Uterus (tissue), 4 donors: ENCODE measurements around the gene BIN2. TPM values are rescaled to one million over a fixed set of nuclear protein-coding genes. Genes with fewer than 3 reads are reported as not detected.

Experiments used
- DNase-seq, 2 donors: peaks; one replicate each; pipeline ENCODE4 v3.0.0-alpha.2; 2019 to 2020
- H3K27ac ChIP-seq, 2 donors: fragments of 200-600 bp; sonication (generic); 1 replicate in 1 of 2; 2 replicates in 1 of 2; pipeline ENCODE4 v1.5.1; 2016 to 2018
- H3K27me3 ChIP-seq, 2 donors: fragments of 200-600 bp; sonication (generic); one replicate each; pipeline ENCODE4 v1.5.1; 2018 to 2019; ENCODE audit warnings: control low read depth in 1 of 2
- H3K36me3 ChIP-seq, 2 donors: fragments of 200-600 bp; sonication (generic); one replicate each; pipeline ENCODE4 v1.5.1; 2019; ENCODE audit warnings: control low read depth in 1 of 2
- H3K4me1 ChIP-seq, 2 donors: fragments of 200-600 bp; sonication (generic); one replicate each; pipeline ENCODE4 v1.5.1; 2018 to 2019; ENCODE audit warnings: control low read depth in 1 of 2
- H3K4me3 ChIP-seq, 2 donors: fragments of 200-600 bp; sonication (generic); 1 replicate in 1 of 2; 2 replicates in 1 of 2; pipeline ENCODE4 v1.5.1; 2018 to 2019; ENCODE audit warnings: mild to moderate bottlenecking in 1 of 2
- H3K9me3 ChIP-seq, 2 donors: fragments of 200-600 bp; sonication (generic); one replicate each; pipeline ENCODE4 v1.5.1; 2019; ENCODE audit warnings: control low read depth in 1 of 2
- POLR2A ChIP-seq, 2 donors: fragments of 450-650 bp; IDR thresholded peaks; one replicate each; pipeline ENCODE4 v1.6.1; 2016; ENCODE audit warnings: antibody characterized with exemption in 2 of 2, mild to moderate bottlenecking in 1 of 2, moderate library complexity in 1 of 2
- intact Hi-C: fragments of 100-400 bp; cut with DNase I; formaldehyde crosslinking; loops from one replicate; pipeline ENCODE4 v1.15.1; 2023; ENCODE audit warnings: low total_unique reads
- total RNA-seq, 4 donors: library from RNA; depleted of rRNA in 3 of 4; stranded (reverse); fragments of >200 nt in 3 of 4; gene quantifications; one replicate each; pipeline versions ENCODE4 v1.1.0 to v1.2.4, GENCODE V29; 2014 to 2023
- TF ChIP-seq, protein P1 (sequence below), 4 experiments: fragments of 200-600 bp in 2 of 4; fragments of 450-650 bp in 2 of 4; sonication (generic) in 2 of 4; IDR thresholded peaks; one replicate each; pipeline ENCODE4 v1.5.1; 2016 to 2019; ENCODE audit warnings: antibody characterized with exemption in 4 of 4, mild to moderate bottlenecking in 2 of 4, moderate library complexity in 1 of 4
- donor health status: DM: yes; HTN: yes; CAD: no.

Gene BIN2
- total RNA-seq, 4 donors from 2014 or later: 0.29 to 5.0 (median 2.3) TPM

DNA sequence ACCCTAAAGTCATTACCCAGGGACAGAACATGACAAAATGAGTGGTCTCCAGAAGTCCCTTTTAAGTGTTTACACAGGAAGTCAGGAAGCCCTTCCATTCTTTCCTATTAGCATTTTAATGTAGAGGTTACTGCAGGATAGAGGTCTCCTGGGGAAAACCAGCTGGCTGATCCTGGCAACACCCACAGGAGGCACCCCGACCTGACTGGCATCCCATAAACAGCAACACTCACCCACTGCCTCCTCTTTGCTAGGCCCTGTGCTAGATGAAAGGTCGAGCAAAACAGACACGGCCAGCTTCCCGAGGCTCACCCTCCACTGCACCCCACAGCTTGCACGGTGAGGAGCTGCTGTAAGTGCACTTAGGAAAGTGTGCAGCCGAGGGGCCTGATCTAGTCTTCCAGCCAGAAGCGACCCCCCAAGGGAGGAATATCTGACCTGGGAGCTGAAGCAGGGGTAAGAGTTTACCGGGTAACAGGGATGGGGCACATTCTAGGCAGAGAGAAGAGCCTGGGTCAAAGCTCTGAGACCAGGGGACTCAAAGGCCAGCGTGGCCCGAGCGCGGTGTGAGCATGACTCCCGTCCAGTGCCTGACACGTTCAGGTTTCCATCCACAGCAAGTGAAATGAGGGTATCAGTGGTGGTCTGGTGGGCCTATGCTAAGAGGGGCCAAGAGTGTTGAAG is 76.3 kb downstream of the BIN2 start:
- Histone ChIP-seq H3K27ac (no peak overlapping the region), H3K36me3 (no peaks in the 10 kb centered on the region), H3K9me3 (no peaks in the 10 kb centered on the region), H3K4me1 (no peaks in the 10 kb centered on the region), H3K27me3 (no peaks in the 10 kb centered on the region), H3K4me3 (no peak overlapping the region)
- TF ChIP-seq POLR2A (IDR thresholded peaks at IDR 0.05): no peak
- TF ChIP-seq, protein P1, sequence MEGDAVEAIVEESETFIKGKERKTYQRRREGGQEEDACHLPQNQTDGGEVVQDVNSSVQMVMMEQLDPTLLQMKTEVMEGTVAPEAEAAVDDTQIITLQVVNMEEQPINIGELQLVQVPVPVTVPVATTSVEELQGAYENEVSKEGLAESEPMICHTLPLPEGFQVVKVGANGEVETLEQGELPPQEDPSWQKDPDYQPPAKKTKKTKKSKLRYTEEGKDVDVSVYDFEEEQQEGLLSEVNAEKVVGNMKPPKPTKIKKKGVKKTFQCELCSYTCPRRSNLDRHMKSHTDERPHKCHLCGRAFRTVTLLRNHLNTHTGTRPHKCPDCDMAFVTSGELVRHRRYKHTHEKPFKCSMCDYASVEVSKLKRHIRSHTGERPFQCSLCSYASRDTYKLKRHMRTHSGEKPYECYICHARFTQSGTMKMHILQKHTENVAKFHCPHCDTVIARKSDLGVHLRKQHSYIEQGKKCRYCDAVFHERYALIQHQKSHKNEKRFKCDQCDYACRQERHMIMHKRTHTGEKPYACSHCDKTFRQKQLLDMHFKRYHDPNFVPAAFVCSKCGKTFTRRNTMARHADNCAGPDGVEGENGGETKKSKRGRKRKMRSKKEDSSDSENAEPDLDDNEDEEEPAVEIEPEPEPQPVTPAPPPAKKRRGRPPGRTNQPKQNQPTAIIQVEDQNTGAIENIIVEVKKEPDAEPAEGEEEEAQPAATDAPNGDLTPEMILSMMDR (IDR thresholded peaks at IDR 0.05): no peak
- intact Hi-C loops: loop anchor here (5.0 kb wide), 1 partner anchor 35 kb away; no protein-coding TSS in a partner anchor
- DNase-seq: no peak

DNA sequence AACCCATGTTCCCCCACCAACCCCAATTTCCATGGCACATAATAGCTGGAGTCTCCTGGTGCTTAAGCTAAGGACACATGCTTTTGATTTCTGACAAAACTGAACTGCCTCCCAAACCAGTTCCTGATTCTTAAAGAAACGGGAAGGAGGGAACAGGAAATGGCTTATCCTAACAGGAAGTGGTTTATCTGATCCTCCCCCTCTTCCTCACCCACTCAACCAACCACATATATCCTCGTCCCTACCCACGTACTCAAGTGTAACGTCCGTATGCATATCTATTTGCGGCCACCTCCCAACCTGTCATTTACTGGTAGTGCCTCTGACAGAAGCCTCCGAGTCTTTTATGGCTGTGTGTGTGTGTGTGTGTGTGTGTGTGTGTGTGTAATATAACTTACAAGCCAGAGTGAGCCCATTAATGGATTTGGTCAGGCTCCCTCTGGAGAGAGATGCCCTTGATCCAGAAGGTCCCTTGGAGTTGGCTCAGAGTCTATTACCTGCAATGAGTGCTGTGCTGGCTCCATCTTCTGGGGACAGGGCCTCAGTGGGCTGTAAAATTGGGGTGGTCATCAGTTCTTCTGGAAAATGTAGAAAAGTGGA is 77.6 kb downstream of the BIN2 start:
- Histone ChIP-seq H3K27me3 (no peaks in the 10 kb centered on the region), H3K27ac (no peak overlapping the region), H3K4me3 (no peak overlapping the region), H3K9me3 (no peaks in the 10 kb centered on the region), H3K4me1 (no peaks in the 10 kb centered on the region), H3K36me3 (no peaks in the 10 kb centered on the region)
- no peak for DNase-seq
- intact Hi-C loops: loop anchor here (5.0 kb wide), 1 partner anchor 34 kb away; no protein-coding TSS in a partner anchor
- TF ChIP-seq, protein P1 (IDR thresholded peaks at IDR 0.05): no peak
- TF ChIP-seq POLR2A (IDR thresholded peaks at IDR 0.05): no peak

DNA sequence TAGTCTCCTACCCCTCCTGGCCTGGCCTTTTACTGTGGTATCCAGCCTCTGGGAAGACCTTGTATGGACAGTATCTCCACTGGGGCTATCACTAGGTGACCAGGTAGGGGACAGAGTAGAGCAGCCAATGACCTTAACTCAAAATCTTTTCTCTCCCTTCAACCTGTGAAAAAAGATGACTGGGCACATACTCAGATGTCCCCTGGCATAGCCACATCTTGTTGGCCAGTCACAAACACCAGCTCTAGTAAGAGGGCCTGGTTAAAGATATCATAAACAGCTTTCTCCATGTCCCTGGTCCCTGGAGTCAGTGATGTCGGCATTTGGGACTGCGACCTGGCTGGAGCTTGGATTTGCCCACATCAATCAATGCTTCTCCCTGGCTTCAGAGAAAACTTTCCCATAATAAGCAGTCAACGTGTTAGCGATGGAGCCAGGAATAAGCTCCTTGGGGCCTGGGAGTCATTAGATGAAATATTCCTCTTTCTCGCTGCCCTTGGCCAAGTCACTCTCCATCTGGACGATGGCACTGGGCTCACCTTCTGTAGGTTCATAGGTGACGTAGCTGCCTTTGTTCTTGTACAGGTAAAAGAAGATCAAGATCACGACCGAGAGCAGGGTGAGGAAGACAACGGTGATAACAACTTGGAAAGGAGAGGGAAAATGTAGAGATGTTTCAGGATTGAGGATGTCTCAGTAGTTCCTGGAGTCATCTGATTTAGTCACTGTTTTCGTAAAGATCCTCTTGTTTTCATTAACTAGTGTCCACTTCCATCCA is 78.3 kb downstream of the BIN2 start:
- Histone ChIP-seq H3K4me3 (no peak overlapping the region), H3K27ac (no peak overlapping the region), H3K4me1 (peaks cover under 1 to 6% of the 10 kb centered on the region in 2 donors), H3K36me3 (no peaks in the 10 kb centered on the region), H3K9me3 (no peaks in the 10 kb centered on the region), H3K27me3 (no peaks in the 10 kb centered on the region)
- no peak for TF ChIP-seq POLR2A (IDR thresholded peaks at IDR 0.05)
- TF ChIP-seq, protein P1 (IDR thresholded peaks at IDR 0.05): no peak
- no peak for DNase-seq
- intact Hi-C loops: loop anchor here (5.0 kb wide), 1 partner anchor 33 kb away; no protein-coding TSS in a partner anchor

DNA sequence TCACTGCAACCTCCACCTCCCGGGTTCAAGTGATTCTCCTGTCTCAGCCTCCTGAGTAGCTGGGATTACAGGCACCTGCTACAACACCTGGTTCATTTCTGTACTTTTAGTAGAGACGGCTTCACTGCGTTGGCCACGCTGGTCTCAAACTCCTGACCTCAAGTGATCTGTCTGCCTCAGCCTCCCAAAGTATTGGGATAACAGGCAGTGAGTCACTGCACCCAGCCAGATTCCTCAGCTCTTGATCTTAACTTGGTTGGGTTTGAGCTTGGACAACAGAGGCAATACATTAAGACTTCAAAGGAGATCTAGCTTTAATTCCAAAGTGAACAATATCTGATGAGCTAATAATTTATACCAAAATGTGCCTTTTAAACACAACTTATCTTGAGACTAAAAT is 79.7 kb downstream of the BIN2 start:
- no peak for DNase-seq
- no peak overlapping the region for H3K4me3 ChIP-seq
- H3K36me3 ChIP-seq: no peaks in the 10 kb centered on the region
- intact Hi-C loops: no loop called here
- no peak for TF ChIP-seq POLR2A (IDR thresholded peaks at IDR 0.05)
- TF ChIP-seq, protein P1 (IDR thresholded peaks at IDR 0.05): no peak
- no peak overlapping the region for H3K27ac ChIP-seq
- H3K4me1 ChIP-seq: peaks cover 8% of the 10 kb centered on the region in 2 donors
- H3K27me3 ChIP-seq: no peaks in the 10 kb centered on the region
- H3K9me3 ChIP-seq: no peaks in the 10 kb centered on the region

DNA sequence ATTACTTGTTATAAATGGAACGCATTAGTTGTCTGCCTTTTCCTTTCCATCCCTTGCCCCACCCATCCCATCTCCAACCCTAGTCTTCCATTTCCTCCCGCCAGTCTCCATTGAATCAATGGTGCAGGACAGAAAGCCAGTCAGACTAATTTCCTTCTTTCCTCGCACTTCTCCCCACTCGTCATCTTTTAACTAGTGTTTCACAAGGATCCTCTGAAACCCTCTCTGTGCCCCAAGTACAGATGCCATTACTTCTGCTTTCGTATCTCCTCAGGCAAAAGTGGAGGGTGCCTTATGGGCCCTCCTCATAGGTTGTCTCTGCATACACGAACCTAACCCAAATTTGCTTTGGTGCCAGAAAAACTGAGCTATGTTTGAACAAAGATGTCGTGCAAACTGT is 81.1 kb downstream of the BIN2 start:
- H3K4me1 ChIP-seq: peaks cover 8 to 13% of the 10 kb centered on the region in 2 donors

More for the DNA sequence above, 81.1 kb downstream of the BIN2 start:
- Histone ChIP-seq H3K9me3 (no peaks in the 10 kb centered on the region), H3K27ac (no peak overlapping the region), H3K4me3 (no peak overlapping the region), H3K36me3 (no peaks in the 10 kb centered on the region), H3K27me3 (no peaks in the 10 kb centered on the region)
- TF ChIP-seq POLR2A (IDR thresholded peaks at IDR 0.05): no peak
- TF ChIP-seq, protein P1 (IDR thresholded peaks at IDR 0.05): no peak
- intact Hi-C loops: no loop called here
- no peak for DNase-seq
